GM18909 (cell line): ENCODE measurements around the gene ELMOD1.

Experiments used
- ATAC-seq: cut with Tn5 transposase; IDR thresholded peaks from one replicate; pipeline ENCODE4 v1.9.1; 2021; ENCODE audit warnings: mild to moderate bottlenecking; ENCODE audit not compliant: unreplicated experiment, poor library complexity

ELMOD1 gene

DNA sequence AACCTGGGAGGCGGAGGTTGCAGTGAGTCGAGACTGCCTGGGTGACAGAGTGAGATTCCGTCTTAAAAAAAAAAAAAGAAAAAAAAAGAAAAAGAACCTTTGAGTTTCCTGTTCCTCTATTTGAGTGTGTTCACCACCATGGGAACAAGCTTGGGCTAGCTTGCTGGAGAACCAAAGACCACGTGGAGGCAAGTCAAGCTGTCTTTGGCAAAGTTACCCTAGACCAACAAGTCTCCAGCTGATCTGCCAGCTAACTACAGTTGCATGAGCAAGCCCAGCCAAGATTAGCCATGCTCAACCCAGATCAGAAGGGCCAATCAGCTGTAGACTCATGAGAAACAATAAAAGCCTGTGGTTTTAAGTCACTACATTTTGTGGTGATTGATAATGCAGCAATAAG is 91.2 kb downstream of the ELMOD1 start:
- no peak for ATAC-seq

DNA sequence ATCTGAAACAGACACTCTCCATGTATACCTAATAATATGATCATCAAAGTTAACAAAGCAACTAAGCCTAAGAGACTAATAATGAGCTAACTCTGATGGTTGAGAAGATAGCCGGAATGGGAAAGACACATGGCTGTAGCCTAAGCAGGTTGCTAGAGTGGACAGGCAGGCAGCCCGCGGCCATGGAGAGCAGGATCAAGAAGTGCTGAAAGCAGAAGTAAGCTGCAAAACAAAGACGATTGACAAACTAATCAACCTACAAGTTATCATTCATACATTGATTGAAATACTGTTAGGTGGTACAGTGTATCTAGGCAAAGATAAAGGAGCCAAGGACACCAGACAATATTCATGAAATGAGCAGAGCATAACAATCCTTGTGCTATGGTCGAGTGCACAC is 91.6 kb downstream of the ELMOD1 start:
- ATAC-seq = no peak

DNA sequence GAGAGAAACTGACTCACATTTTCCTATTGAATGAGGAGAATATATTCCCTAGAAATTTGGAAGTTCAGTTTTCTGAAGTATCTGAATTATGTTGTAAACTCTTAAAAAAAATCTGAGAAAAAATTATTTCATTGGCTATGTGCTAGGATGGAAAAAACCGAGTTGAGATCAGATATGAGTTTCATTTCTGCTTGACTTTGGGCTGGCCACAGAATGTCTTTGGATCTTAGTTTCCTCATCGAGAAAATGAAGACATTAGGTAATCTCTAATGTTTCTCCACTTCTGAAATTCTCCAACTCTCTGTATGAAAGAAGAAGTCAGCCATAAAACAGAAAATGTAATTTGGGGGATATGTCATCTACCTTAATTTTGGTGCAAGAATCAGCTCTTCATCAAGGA is 92.1 kb downstream of the ELMOD1 start:
- no peak for ATAC-seq

DNA sequence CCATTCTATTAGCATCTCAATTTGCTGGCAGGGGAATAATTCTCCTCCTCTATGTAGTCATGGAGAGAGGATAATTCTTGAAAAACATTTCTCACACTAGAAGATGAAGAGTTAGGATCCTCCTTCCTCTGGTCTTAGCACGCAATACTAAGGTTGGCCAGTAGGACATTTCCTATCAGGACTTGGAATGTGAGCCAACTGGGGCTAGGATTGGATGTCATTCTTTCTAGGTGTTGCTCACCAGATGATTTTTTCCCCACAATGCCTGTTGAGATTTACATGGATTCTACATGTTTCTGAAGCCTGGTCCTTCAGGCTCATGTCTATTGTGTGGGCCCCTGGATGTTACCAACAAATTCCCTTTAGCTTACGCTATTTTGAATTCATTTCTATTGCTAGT is 92.9 kb downstream of the ELMOD1 start:
- ATAC-seq = no peak

GRCh38 chr11:107688322-107688918 is 97.5 kb downstream of the ELMOD1 start:
- no peak for ATAC-seq

GRCh38 chr11:107689317-107690202 is 98.6 kb downstream of the ELMOD1 start:
- ATAC-seq = peak; percentile 77

DNA sequence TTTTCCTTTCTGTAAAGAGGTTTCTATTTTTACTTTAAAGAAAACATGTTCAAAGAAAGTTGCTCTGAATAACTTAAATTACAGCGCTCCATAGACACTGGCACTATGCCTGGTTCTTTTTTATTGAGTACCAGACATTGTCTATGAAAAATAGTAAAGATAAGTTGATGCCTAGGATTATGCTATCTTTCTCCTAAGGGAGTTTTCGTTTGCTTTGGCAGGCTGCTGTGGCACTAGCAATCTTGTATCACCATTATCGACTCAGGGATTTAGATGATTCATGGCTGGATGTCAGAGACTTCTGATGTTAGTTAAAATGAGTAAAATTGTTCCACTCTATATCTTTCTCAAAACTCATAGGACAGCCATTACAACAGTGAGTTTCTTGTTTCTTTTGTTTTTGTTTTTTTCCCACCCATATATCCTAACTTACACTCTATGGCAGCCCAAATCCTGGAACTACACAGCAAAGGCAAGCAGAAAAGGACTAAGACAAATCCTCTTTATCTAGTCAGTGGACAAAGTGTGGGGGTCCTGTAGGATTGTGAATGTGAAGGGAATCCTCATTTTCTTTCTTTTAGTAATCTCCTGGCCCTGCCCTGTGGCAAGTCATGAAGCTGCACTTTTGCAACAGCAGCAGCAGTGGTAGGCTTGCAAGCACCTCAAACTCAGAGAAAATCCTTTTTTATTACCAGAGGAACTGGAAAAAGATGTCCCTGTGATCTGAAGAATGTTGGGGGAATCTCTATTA is 100.2 kb downstream of the ELMOD1 start:
- ATAC-seq = no peak

- ATAC-seq = no peak
Observed at GRCh38 chr11:107695446-107695845, 104.5 kb downstream of the ELMOD1 start.

GRCh38 chr11:107696140-107696539 is 105.2 kb downstream of the ELMOD1 start:
- no peak for ATAC-seq

DNA sequence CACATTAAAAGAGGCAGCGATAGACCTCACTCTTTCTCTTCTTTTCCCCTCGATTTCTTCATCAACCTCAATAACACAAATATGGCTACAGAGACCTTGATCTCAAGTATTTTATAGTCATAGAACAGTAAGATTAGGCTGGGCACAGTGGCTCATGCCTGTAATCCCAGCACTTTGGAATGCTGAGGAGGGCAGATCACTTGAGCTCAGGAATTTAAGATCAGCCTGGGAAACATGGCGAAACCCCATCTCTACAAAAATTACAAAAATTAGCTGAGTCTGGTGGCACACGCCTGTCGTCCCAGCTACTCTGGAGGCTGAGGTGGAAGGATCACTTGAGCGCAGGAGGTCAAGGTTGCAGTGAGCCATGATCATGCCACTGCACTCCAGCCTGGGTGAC is 106.3 kb downstream of the ELMOD1 start:
- ATAC-seq = no peak

- ATAC-seq = no peak
Observed at GRCh38 chr11:107699371-107700285, 108.7 kb downstream of the ELMOD1 start.

DNA sequence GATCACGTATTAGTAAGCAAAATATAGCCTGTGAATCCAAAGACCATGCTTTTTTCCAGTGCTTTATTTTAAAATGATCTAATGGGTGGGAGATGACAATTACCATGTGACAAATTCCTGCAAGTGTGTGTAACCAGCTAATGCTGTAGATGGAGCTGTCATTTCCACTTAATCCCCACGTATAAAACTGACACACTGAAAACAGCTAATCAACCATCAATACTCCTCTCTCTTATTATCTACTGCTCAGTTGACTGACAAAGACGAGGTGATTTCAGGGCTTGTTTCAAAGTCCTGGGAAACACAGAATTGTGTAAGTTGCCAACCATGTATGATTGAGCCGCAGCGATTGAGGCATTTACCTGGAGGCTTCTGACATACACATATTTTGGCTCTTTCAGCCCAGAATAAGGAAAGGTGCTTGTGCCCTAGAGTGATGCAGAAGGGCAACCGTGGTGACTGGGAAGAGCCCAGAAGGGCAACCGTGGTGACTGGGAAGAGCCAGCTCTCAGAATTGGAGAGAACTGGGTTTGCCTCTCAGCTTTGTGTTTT is 111.2 kb downstream of the ELMOD1 start:
- no peak for ATAC-seq

DNA sequence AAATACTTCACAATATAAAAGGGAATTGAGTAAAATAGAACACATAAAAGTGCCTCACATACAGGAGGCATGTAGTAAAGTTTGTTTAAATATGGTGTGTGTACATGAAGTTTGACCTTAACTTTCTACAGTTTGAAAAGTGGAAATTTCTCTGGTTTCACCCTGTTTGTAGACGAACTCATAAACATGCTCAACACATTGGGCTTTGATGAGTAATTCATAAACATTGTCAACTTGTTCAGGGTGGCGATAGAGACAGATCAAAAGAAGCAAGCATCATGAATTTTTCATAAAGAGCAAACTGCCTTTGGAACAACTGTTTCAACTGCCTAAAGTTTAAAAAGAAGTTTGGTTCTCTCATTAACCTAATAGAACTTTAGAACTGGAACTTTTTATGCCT is 111.8 kb downstream of the ELMOD1 start:
- ATAC-seq = no peak

- no peak for ATAC-seq
Observed at GRCh38 chr11:107704451-107704850, 113.5 kb downstream of the ELMOD1 start.

DNA sequence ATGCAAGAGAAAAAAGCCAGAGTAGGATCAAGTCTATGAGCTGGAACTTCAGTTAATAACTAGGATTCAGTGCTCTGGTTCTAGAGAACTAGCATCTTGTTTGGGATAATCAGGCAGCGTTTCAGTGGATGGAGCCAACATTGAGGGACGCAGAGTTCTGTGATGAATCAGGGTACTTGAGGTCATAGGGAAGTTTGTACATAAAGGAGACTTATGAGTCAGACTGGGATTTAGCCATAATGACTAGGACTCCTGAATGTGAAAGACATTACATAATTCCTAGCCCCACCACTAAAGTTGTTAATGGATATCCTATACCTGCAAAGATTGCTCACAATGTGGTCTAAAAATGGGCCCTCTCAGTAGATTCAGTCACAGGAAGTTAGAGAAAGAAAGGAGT is 114.1 kb downstream of the ELMOD1 start:
- no peak for ATAC-seq

DNA sequence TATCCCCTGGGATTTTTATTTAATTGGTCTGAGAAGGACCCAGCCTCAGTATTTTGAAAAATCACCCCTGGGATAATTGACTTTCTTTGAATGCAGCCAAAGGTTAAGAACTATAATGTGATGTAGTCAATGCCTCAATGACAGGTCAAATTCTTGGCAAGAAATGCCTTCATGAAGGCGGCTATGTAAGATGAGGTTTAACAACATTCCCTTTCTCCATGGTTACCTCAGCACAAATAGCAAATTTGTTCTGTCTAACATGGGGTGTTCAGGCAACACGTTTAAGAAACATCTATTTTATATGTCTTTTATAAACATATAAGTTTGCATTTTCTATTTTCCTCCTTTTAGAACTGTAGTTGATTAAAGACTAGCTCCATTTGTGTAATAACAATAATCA is 115.6 kb downstream of the ELMOD1 start:
- no peak for ATAC-seq

DNA sequence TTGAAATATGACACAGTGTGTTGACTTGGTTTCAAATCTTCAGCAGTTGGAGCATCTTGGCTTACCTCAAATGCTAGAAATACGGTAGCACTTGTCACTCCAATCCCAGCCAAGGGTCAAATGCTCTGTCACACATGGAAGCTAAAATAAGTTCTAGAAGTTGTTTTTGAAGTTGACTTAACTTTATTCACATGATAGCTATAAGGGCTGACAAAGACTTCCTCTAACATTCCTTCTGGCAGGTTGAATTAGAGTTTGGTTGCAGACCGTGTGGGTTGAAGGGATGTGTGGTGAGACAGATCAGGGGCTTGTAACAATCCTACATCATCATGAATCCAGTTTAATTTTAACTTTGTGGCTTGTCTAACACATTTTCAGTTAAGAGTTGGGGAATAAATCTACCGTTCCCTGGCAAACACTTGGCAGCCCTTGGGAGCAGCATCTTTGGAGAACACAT is 116.3 kb downstream of the ELMOD1 start:
- no peak for ATAC-seq

DNA sequence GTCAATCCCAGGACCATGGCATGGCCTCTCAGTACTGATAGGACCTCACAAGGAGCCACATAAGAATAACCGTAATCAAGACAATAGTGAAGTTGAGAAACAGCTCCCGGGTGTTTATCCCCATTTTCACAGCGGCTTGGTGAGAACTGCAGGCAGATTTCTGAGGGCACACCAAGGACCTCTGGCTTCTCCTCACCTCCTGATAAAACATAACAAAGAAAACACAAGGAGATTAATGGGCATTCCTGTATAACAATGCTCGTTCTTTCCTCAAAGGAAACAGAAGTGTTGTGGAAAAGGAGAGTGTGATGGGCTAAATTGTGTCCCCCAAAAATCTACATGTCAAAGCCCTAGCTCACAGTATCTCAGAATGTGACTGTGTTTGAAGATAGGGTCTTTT is 116.9 kb downstream of the ELMOD1 start:
- ATAC-seq = no peak

GRCh38 chr11:107708792-107709191 is 117.8 kb downstream of the ELMOD1 start:
- no peak for ATAC-seq

DNA sequence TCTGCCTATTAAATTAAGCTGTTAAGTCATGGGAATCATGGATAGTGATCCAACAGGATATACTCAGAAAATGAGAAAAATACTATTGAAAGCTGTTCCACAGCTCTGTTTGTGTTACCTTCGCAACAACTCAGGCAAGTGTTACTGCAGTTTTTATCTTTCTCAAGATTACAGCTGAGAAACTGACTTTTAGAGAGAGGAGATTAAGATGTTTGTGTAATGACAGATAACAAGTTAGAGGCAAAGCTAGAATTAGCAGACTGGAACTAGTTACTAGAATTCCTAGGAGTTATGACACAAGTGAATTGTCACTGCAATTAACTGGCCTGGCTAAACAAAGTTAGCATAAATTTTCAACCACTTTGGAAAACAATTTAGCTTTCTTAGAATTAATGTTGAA is 119.4 kb downstream of the ELMOD1 start:
- ATAC-seq = no peak
